GM19463 (cell line): ENCODE data around the gene LRP1B.

Source experiments
- ATAC-seq: cut with Tn5 transposase; IDR thresholded peaks from one replicate; pipeline ENCODE4 v1.9.1; 2021; ENCODE audit warnings: mild to moderate bottlenecking, moderate library complexity; ENCODE audit not compliant: unreplicated experiment

The LRP1B gene

DNA sequence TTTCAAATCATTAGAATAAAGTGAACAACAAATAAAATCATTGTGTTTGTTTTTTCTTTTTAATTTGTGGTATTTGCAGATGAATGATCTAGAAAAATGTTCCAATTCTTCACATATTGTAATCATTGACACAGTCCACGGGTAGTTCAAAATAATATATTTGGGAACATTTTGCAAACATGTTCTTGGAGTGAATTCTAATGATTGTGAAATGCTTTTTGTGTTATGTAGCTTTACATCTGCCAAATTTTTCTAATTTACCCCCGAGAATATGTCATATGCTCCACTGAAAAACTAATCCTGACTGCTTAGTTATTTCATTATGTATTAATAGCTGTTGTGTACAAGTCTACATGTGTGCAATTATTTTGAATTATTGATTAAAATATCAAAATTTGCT lies 1882.2 kb downstream of the LRP1B start:
- ATAC-seq: no peak

DNA sequence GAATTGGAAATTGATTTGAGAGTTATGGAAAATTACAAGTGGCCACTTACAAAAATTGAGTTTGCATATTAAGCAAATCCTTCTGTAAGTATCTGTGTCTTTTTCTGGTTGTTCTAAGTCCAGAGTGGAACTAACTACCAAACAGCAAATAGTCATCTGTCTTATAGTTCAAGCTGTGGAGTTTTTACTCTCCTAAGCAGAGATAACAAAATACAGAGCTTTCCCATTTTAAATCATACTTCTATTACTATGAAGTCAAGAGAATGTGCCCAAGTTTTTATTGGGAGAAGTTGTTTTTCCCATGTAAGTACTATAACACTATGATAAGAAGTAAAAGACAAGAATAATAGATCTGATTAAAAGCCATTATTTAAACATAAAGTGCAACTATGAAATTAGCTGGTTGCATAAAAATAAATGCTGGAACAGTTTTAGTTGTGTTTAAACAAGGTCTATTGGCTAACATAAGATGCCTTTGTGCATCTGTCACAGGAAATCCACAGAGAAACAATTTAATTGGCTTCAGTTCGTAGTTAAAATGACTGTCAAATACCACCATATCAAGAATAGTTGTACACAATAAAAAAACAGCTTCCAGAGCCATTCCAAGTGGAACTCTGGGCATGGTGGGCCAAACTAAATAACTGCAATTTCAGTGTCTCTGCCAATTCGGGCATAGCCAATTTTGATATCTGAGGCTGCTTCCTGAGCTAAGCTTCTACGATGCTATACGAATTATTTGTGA lies 1883.2 kb downstream of the LRP1B start:
- ATAC-seq: no peak

DNA sequence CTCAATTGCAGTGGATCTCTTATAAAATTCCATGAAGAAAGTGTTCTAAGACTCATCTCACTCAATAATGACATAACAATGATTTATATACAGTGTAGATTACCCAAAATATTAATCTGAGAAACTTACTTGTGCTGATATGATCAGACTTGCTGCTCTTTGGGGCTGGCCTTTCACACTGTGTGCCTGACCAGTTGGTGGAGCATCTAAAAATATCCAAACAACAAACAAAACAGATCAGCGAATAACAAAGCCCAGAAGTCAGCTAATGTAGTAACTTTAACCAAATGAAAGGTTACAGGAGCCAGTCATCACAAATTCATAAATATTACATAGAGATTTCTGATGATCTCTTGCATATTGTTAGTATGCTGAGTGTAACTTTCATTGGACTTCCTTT lies 1883.9 kb downstream of the LRP1B start:
- ATAC-seq: no peak

DNA sequence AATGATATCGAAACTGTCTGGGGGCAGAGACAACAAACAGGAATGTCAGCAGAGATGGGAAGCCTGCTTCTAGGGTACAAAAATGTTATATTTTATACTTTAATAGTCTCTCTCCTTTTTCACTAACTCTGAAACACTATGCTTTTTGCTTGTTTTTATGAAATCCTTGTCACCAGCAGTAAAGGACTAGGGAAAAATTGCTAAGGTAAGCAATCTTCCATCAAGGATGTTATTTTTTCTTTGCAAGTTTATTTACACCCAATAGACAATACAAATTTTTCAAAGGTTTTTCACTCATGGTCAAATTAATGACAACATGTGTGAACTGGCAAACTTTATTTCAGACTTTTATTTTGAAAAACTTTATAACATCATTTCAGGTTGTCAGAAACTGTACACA lies 1884.8 kb downstream of the LRP1B start:
- ATAC-seq: no peak

DNA sequence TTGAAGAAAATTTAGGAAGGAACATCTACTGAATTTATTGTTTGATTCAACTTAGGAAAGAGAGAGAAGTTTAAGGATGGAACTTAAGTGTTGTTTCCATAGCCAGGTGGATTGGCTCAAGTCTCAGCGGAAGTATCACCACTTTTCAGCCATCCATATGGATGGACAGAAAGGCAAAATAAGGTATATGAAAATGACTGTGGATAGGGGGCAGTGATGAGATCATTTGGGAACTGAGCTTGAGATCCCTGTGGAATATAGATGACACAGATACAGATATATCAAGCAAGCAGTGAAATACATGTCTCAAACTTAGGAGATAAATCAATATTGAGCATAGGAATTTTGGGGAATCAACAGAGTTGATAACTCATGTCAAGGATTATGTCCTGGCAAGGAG lies 1887.9 kb downstream of the LRP1B start:
- no peak for ATAC-seq

DNA sequence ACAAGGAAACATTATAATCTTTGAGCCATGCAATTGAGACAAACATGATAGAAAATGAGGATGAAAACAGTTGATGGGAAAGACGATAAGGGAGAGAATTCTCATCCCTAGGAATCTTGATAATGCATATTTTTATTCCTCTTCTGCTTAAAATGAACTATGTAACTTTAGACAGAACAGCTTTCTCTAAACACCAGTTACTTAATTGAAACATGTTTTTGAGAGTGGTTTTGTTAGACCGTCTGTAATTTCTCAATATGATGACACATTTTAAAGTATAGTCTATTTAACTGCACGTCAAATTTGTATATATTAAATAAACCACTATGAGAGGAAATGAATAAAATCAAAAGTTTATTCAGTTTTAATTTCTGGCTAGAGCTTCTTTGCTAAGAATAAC lies 1896.7 kb downstream of the LRP1B start:
- ATAC-seq: no peak

DNA sequence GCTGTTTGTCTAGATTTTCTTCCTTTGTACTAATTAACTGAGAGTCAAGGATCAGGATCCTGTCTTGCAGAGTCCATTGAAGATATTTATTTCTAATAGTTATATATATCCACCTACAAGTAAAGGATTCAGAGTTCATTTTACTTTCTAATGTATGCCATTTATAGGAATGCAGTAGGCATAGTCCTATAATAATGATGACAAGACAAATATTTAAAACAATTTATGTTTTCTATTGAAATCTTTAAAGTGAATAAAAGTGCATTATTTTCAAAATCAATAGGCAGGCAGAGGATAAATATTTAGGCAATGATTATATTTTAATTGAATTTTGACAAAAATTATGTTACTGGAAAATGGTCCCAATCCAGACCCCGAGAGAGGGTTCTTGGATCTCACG lies 1919.9 kb downstream of the LRP1B start:
- no peak for ATAC-seq

DNA sequence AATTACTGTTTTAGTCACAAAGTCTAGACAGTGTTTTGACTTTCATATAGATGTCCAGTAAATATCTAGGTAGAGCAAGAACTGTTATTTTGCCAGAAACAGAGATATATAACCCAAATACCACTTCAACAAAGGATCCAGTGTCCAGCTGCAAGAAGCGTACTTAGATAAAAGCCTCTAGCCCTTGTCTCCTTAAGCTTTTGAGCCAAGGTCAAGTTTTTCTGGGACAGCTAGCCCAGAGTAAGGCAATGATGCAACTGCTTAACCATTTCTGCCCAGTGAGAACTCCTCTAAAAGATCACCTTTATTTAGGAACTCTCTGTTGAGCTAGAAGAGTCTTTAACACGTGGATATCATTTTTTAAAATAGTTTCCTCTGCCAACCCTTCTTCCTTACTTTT lies 1925.7 kb downstream of the LRP1B start:
- no peak for ATAC-seq

DNA sequence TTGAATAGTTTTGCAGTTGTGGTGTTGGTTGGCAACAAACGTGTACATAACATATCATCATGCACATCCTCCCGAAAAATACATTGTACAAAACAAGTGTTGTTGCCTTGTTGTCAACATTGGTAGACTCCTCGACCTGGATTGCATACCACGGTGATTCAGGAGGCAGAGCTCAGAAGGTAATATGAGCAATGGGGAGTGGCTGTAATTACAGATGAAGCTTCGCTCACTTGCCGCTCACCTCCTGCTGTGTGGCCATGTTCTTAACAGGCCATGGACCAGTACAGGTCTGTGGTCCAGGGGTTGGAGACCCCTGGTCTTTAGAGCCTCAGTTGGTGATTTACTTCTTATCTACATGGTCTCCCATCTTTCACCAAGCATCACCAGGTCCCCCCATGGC lies 1927.5 kb downstream of the LRP1B start:
- ATAC-seq: no peak

DNA sequence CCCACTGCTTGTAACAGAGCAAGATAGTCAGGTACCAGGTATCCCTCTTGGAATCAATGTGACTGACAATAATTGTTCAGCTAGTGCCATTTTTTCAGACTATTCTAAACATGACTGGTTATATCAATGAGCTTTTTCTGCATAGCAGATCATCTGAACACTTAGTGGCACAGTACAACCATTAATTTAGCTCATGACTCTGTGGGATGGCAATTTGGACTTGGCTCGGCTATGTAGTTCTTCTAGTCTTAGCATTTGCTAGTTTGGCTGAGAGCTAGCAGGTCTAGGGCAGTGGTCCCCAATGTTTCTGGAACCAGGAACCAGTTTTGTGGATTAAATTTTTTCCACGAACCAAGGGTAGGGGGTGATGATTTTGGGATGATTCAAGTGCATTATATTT lies 1929.2 kb downstream of the LRP1B start:
- ATAC-seq: no peak

DNA sequence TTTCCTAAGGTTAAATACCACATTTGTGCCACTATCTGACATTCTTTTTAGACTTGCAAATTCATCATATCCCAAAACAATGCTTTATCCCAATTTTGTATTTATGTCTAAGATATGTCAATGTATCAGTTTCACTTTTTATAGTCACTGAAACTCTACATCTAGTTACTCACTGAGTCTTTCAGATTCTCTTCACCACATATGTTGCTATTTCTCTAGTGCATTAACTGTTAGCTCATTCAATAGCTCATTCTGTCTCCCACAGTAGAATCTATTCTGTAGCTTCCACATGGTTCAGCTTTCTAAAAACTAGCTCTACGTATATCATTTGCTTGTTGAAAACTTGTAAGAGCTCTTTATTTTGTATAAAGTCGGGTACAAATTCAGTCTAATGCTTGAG lies 1930.1 kb downstream of the LRP1B start:
- no peak for ATAC-seq

DNA sequence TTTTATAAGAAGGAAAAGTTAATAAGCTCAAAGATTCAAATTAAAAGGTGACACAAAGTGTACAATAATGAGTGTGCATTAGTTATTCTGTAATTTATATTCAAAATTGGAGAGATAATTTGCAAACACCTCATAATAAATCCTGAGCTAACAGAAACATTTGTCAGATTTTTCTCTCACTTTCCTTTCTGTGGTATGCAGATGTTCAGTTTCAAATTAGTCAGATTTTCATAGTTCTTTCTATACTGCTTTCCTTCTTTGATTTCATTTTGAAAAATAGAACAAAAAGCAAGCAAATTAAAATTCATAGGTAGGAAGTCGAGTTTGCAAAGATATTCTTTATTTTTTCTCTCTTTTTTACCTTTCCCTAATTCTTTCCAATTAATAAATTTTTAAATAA lies 1930.5 kb downstream of the LRP1B start:
- ATAC-seq: no peak

DNA sequence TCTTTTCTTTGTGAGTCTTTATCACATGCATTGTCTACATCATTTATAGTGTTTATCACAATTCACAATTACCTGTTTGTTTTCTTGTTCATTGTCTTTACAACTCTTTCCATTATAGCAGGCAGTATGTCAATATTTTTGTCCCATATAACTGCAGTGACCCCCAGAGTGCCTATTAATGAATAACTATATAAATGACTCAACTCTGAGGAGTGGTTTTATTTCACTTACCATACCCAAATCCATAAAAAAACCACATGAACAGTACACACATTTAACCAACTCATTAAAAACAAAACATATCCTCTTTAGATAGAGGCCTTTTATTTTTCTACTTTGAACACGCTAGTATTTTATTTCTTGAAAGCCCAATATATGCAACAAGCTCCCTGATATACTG lies 1931.5 kb downstream of the LRP1B start:
- no peak for ATAC-seq

DNA sequence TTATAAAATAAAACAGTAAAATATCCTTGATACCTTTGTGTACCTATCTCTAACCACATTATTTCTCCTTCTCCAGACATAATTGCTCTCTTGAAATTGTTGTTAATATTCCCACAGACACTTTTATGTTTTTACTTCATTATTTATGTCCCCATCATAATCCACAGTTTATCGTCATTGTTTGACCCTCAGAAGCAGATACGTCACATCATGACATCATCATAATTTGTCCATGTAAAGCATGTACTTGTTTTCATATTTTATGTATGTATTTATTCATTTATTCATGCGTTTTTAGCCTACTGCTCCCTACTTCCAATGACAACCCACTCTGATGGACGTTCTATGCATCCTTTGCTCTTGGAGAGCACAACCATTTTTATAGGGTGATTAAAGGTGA lies 1943.7 kb downstream of the LRP1B start:
- no peak for ATAC-seq

DNA sequence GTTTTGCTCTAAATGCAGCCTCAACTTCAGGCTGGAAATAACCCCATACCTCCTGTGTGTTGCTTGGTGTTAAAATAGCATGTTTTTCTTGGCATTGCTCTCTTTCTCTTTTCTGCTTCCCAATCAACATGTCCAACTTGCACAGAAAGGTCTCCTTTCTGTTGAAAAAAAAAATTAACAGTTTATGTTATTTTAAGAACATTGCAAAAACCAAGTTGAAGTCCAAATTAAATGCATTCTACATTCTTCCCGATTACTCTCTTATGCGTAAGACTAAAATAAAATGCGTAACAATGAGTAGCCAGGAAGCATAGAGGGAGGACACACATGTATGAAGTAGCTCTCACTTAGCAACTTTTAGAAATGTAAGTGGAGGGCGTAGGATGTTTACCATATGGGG lies 1944.5 kb downstream of the LRP1B start:
- ATAC-seq: no peak

DNA sequence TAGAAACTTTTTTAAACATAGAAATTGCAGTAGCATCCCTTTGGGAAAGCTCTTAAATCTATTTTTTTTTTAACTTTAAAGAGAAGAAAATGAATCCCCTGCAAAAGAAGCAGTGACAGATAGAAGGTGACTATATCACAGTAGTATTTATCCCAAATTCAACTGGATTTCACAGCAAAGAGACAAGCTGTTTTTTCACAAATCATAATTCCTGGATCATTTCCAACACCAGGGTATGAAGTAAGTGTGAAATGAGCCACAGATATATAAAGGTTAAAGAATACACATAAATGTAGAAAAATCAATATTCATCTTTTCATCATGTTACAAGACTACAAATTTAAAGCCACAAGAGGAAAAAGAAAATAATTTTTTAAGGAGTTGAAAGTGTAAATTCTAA lies 1945.7 kb downstream of the LRP1B start:
- ATAC-seq: no peak

DNA sequence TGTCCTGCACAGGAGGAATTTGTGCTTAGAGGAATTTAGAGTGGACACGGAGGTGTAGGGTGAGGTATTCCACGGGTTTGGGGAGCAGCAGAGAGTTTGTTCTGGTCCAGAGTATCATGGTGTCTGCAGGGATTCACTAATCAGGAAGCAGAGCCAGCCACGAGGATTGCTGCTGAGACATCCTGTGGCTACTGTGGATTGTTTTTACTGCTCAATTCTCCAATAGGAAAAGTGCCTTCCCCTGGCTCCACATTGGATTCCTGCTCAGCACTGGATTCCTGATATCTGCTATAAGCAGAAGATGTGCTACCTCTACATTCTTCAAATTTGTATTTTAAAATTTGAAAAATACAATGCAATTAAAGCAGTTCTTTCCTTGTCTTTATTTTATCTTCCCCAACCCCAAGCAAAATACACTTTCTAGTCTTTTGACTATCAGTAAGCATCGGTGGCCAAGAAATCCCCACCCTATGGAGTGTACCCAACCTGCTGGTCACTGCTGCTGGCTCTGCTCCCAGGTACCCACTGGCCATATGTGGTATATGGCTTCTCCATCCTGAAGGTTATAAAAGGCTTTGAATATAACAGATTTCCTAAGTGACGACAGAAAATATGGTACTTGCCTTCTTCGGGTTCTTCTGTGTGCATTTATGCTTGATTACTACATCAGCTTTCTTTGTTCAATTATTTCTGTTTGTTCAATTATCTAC lies 1947.6 kb downstream of the LRP1B start:
- ATAC-seq: no peak
